GM19035 (cell line): ENCODE measurements around the gene LGALS13.

Experiments
- ATAC-seq: cut with Tn5 transposase; IDR thresholded peaks from one replicate; pipeline ENCODE4 v1.9.1; 2021; ENCODE audit not compliant: unreplicated experiment

The LGALS13 gene, protein sequence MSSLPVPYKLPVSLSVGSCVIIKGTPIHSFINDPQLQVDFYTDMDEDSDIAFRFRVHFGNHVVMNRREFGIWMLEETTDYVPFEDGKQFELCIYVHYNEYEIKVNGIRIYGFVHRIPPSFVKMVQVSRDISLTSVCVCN

DNA sequence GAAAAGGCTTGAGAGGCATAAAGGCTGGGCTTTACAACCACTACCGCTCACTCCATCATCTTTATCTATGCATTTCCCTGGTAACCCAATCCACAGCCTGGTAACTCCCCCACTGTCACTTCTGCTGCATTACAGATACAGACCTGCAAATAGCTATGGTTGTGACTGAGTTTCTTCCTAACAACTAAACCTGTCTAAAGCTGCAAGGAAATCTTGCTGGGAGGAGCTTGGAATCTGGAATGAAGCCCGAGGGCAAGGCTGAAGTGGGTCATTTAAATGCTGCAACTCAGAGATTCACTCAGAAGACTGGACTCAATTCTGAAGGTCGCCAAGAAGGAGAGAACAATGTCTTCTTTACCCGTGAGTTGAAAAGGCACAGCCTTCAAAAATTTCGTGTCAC is at the start of gene LGALS13:
Gene LGALS13, plus strand, starts transcription at position 301 of the 400 bp plus-strand sequence. Its CDS starts 45 bp downstream, at position 346.
- ATAC-seq = no peak

DNA sequence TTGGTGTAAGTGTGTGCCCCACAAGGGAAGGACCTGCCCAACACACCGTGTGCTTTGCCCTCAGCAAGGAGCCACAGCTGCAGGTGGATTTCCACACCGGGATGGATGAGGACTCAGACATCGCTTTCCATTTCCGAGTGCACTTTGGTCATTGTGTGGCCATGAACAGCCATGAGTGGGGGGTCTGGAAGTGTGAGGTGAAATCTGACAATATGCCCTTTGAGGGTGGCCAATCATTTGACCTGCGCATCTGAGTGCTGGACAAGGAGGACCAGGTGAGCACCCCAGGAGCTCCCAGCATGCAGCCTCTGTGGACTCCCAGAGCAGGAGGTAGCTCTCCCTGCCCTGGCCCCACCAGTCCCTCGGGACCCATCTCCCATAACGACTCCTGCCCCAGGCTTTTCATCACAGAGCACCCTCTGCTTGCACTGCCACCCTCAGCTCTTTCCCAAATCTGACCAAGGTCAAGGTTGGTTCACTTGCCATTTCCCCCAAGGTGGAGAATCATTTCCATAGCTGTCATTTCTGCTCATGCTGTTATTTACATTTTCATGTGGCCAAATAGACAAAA is 49.2 kb upstream of the LGALS13 start:
- ATAC-seq = no peak

DNA sequence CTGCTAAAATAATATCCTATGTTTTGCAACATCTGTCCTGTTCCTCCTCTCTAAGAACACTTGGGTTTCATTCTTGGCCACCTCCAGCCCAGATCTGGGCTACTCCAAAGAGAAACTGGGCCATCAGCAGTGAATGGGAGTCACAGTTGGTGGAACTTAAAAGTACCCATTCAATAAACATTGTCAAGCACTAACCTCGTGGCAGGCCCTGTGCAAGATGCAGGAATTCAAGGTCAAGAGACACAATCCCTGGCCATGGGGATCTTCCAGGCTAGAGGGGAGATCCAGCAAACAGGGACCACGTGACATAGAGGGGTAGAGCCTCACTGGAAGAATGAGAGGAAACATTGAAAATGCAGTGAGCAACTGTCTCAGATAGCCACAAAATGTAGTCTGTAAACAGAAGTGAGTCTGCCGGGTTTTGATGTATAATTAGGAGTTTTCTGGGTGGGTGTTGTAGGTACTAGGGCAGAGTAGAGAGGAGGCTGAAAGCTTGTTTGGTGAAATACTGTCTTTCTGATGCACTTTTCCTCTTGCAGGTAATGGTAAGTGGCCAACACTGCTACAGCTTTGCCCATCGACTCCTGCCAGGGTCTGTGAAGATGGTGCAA is 47.5 kb upstream of the LGALS13 start:
- no peak for ATAC-seq

DNA sequence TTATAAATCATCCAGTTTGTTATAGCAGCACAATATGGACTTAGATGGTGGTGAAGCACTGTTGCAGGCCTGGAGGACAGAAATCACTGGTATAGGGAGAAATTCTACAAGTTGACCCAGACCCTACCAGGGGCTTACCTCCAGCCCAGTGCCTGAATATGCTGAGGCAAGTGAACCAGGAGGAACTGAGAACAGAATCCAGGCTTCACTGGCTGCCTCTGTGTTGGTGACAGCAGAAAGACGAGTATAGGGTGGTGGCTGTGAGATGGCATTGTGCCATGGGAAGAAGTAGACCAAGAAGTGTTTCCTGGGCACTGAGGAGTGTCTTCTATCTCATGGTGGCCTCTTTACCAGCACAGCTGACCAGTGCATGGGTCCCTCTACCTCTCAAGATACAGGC is 46.4 kb upstream of the LGALS13 start:
- no peak for ATAC-seq

DNA sequence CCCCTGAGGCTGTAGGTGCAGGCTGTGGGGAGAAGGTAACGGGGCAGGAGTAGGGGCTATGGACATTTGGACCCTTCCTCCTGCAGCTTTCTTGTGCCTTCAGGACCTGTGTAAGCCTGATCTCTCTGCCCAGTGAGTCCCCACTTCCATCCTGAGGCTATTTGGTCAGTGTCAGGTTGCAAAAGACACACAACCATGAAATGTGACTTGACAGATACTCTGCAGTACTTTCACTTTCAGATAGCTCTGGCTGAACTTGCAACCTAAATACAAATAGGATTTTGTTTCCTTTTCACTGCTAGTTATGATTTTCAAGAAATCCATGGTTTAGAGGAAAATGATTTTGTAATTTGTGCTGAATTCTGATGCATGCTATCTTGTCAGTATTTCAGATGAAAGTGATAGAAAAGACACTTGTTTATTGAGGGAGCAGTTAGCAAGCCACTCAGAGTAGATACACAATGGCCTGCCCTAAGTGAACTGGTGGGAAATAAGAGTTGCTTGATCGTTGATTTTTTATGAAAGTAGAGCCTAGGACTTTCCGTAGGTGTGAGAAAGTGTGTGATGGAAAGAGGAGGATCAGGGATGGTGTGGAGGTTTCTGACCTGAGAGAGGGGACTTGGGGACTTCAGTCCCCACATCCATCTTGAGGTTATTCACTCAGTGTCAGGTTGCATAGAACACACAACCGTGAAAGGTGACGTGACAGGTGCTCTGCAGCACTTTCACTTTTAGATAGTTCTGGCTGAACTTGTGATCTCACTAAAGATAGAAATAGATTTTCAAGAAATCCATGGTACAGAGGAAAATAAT is 44.3 kb upstream of the LGALS13 start:
- ATAC-seq = no peak

DNA sequence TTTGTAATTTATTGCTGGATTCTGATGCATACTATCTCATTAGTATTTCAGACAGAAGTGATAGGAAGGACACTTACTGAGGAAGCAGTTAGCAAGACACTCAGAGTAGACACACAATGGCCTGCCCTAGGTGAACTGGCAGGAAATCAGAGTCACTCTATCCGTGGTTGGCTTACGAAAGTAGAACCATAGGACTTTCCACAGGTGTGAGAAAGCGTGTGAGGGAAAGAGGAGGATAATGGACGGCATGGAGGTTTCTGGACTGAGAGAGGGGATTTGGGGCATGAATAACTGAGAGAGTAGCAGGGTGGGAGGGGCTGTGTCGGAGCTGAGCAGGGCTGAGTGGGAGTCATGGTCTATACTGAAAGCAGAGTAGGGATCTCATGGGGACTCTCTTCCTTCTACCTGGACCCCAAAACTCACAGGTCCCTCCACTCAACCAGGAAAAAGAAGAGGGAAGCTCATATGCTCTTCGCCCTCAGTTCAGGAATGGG is 43.7 kb upstream of the LGALS13 start:
- no peak for ATAC-seq

DNA sequence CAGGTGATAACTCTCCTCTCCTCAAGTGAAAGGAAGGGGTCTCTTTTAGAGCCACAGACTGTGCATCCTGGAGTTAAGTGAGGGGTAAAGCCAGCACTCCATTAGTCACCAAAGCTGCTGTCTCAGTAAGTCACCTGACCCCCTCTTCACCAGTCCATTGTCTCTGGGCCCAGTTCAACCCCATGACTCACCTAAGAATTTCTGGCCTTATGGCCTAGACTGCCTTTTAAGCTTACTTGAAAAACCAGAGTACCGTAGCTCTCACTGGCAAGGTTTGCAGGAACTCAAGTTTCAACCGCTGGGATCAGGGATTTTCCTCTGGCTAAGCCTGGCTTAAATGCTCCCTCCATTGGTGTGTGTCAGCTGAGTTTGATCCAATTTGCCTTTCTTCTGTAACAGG is 38.9 kb upstream of the LGALS13 start:
- ATAC-seq = no peak

DNA sequence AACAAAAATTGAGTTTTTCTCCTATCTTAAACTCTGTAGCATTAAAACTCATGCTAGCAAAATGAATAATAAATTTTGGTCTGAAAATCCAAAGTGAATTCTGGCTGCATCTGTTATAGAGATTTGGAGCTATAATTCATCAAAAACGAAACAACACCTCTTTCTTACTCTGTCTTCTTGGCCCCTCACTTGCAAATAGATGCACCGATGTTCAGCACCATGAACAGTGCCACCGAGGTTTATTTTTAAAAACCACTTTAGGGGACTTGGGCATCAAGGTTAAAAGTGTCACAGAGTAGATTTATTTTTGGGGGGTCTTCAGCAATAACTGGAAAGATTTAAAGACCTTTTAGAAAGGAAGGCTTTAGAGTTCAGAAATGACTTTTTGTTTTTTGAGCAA is 36.3 kb upstream of the LGALS13 start:
- no peak for ATAC-seq

DNA sequence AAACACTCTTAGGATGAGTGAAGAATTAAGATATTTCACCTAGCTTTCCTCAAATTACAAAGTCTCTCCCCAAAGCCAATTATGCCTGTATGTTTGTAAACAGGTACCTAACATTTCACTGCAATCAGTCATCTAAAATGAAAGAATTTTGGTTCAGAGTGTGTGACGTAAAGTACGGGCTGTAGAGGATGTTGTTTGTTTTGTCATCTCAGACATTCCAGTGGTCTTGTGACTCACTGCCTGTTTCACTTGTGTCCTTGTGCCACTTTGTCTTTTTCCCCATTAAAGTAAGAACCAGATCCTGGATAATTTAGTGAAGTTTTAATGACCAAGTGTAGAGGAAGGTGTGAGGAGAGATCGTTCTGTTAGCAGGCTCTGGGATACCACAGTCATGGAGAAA is 33.7 kb upstream of the LGALS13 start:
- ATAC-seq = no peak

DNA sequence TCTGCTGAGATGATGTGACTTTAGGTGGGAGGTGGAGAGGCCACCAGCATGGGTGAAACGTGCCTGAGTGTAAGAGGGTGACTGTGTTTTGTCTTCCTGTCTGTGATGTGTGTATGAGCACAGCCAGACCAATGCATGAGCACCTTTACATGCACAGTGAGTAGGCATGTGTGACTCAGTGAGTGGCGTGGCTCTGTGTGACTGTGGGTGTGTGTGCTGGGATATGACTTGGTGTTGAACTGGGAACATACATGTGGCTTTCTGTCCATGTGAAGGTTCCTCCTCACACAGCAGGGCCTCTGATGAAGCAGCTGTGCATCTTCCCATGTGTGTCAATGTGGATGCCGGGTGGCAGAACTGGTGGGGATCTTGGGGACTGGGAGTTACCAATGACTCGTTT is 19.9 kb upstream of the LGALS13 start:
- no peak for ATAC-seq

DNA sequence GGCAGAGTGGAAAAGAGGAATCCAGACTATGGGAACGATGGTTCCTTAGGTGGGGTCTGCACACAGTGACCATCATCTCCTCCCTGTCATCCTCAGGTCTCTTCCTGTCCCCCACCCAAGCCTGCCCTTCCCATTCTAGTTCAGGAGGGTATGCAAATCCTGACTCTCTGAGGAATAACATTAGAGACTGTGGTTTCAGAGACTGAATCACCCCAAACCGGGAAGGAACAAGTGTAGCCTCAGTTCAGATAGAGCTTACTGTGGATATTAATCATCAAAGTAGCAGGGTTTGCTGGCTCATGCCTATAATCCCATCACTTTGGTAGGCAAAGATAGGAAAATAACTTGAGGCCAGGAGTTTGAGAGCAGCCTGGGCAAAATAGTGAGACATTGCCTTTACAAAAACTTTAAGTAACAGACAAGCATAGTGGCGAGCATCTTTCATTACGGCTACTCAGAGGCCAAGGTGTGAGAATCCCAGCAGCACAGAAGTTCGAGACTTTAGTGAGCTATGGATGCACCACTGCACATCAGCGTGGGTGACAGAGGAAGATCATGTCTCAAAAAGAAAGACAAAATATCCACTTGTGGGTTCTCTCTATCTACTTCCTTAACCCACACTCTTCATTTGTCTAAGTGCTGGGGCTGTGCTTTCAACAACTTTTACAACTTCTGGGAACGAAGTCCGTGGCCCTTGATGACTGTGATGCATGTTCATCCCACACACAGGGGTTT is 19.3 kb upstream of the LGALS13 start:
- no peak for ATAC-seq

DNA sequence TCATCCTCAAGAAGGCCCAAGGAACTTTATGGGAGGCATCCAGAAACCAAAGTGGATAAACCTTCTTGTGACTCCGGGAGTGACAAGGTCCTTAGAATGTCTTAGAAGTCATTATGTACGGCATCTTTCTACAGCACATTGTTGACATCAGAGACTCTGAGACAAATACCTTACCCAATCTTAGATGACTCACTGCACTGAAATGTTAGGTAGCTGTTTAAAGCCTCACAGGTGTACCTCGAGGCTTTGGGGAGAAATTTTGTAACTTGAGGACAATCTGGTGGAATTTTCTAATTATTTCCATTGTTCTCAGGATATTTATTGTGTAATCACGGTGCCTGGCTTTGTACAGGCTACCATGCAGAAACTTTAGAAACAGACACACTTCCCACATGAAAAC is 14.8 kb upstream of the LGALS13 start:
- ATAC-seq = no peak

DNA sequence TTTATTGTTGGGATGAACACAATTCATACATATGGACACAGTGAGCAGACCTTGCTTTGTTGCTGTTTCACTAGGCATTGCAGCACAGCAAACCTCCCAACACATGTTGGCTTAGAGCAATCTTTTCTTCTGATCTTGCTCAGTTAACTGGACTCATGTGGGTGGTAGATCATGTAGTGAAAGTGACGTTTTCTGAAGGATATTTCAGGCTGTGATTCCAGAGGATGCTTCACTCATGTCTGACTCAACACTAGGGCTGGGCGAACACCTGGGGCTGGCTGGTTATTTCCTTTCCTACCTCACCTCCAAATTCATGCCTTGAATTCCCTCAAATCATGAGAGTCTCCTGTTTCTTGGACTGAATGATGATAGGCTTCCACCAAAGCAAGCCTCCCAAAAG is 14.3 kb upstream of the LGALS13 start:
- no peak for ATAC-seq

DNA sequence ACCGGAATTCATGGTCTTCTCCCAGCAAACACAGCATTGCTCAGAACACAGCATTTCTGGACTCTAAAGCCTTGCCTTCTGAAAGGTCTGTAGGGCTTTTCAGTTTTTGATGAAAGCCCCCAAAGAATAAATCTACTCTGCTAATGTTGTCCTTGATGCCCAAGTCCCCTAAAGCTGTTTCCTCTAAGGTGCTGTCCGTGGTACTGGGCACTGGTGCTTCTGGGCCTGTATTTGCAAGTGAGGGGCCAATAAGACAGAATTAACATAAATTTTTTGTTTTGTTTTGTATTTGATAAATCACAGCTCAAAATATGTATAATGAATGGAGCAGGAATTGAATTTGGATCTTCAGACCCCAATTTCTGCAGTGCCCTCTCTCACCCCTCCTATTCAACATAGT is 12.1 kb upstream of the LGALS13 start:
- ATAC-seq = no peak

DNA sequence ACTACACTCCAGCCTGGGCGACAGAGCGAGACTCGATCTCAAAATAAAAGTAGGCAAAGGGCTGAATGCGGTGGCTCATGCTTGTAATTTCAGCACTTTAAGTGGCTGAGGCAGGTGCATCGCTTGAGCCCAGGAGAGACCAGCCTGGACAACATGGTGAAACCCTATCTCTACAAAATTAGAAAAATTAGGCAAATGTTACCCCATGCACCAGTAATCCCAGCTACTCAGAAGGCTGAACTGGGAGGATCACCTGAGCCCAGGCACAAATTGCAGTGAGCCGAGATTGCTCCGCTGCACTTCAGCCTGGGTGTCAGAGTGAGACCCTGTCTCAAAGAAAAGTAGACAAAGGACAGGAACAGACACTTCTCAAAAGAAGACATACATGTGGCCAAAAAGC is 9.9 kb upstream of the LGALS13 start:
- ATAC-seq = no peak

DNA sequence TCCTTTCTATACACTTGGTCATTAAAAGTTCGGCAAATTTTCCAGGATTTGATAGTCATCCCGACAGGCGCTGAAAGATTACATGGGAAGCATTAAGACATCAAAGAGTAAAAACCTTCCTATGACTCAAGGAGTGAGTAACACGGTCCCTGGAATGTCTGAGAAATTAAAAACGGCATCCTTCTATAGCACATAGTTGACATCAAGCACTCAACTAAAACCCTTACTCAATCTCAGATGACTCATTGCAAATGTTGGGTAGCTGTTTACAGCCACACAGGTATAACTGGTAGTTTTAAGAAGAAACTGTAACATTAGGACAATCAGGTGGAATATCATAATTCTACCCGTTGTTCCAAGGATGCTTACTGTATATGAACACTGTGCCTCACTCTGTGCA is 6.4 kb upstream of the LGALS13 start:
- no peak for ATAC-seq

DNA sequence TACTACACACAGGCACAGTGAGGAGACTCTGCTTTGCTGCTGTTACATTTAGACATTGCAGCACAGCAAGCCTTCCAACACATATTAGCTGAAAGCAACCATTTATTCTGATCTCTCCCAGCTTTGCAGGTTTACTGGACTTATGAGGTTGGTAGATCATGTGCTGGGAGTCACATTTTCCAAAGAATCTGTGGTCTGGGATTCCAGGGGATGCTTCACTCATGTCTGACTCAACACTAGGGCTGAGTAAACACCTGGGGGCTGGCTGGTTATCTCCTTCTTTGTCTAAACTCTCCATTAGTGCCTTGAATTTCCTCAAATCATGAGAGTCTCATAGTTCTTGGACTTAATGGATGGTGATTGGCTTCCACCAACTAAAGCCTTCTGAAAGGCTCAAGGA is 5.4 kb upstream of the LGALS13 start:
- no peak for ATAC-seq

DNA sequence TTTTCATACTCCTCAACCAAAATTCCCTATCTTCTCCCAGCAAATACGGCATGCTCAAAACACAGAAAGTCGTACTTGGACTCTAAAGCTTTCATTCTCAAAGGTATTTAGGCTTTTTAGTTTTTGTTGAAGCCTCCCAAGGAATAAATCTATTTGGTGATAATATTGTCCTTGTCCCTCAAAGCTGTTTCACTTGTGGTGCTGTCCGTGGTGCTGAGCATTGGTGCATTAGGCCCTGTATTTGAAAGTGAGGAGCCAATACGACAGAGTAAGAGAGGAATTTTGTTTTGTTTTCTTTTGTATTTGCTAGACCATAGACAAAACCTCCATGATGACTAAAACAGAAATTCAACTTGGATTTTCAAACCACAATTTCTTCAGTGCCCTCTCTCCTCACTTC is 3.2 kb upstream of the LGALS13 start:
- no peak for ATAC-seq

DNA sequence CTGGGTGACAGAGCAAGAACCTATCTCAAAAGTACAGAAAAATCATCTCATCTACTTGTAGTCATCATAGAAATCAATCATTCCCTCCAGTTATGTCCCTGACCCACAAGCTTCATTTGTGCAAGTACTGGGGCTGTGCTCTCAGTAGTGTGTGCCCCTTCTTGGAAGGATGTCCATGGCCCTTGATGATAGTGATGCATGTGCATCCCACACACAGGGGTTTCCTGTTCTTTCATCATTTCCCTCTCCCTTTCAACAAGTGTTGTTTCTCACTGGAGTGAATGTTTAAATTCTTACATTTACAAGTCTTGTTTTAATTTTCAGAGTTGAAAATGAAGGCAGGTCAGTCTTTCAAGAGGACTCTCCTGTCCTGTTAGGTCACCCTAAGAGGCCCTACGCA is 1.5 kb downstream of the LGALS13 start:
- no peak for ATAC-seq

DNA sequence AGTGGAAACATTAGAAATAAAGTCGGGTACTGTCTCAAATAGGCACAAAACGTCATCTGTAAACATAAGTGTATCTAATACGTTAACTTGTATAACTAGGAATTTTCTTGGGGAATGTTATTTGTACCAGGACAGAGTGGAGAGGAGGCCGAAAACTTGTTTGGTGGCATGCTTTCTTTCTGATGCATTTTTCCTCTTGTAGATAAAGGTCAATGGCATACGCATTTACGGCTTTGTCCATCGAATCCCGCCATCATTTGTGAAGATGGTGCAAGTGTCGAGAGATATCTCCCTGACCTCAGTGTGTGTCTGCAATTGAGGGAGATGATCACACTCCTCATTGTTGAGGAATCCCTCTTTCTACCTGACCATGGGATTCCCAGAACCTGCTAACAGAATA is 4.7 kb downstream of the LGALS13 start:
- ATAC-seq = no peak

DNA sequence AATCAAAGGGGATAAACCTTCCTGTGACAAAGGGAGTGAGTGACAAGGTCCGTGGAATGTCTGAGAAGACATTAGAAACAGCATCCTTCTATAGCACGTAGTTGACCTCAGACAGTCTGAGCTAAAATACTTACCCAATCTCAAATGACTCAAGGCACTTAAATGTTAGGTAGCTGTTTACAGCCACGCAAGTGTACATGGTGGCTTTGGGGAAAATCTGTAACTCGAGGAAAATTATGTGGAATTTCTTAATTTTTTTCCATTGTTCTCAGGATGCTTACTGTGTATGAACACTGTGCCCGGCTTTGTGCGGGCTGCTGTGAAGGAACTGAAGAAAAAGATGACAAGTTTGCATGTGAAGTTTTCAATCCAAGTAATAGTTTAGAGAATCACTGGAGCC is 5.2 kb downstream of the LGALS13 start:
- ATAC-seq = no peak
